Prostate gland (tissue), 2 donors: Measurements from ENCODE around the gene TSEN2.

Source experiments
- CTCF ChIP-seq, 4 experiments: fragments of 200-600 bp in 2 of 4; fragments of 450-650 bp in 2 of 4; sonication (generic) in 2 of 4; IDR thresholded peaks; 1 replicate in 3 of 4; 2 replicates in 1 of 4; pipeline ENCODE4 v1.5.1; 2016 to 2019; ENCODE audit warnings: antibody characterized with exemption in 4 of 4, mild to moderate bottlenecking in 2 of 4, moderate library complexity in 2 of 4
- POLR2A ChIP-seq: fragments of 450-650 bp; IDR thresholded peaks from one replicate; pipeline ENCODE4 v1.6.1; 2016; ENCODE audit warnings: antibody characterized with exemption, mild to moderate bottlenecking
- POLR2AphosphoS5 ChIP-seq: sonication (generic); formaldehyde crosslinking; IDR thresholded peaks from one replicate; pipeline ENCODE4 v1.6.1; 2017; ENCODE audit warnings: antibody characterized with exemption

GRCh38 chr3:12489832-12490231 lies 5.6 kb downstream of the TSEN2 start:
- no peak for TF ChIP-seq CTCF (IDR thresholded peaks at IDR 0.05)
- TF ChIP-seq POLR2AphosphoS5, result no peak
- no peak for TF ChIP-seq POLR2A
